ENCODE data around the gene EIF1AX. TPM values are rescaled to one million over a fixed set of nuclear protein-coding genes. Genes with fewer than 3 reads are reported as not detected.

The EIF1AX gene
- total RNA-seq, 2 donors from 2014 or later: 45.1 to 84.1 TPM

GRCh38 chrX:20080277-20080676 is 61.4 kb downstream of the EIF1AX start:
- DNase-seq (ENCODE audit: low spot score in 2 of 2) (no peak), ATAC-seq (no peak)
- no peaks in the 10 kb centered on the region for H3K9me3 Mint-ChIP-seq
- no peaks in the 10 kb centered on the region for H3K36me3 Mint-ChIP-seq
- H3K27ac Mint-ChIP-seq: peak overlapping the region in 1 of 2 donors; percentile 36

Other genes starting within 250 kb of the EIF1AX start
- gene BCLAF3, start 150.8 kb downstream of the EIF1AX start, total RNA-seq: 1 to 10 TPM; 2.8 to 4.5 TPM
- under 1 TPM; 0.18 to 0.25 TPM for gene MAP7D2, start 24.9 kb downstream of the EIF1AX start, total RNA-seq
- gene RPS6KA3, start 125.1 kb upstream of the EIF1AX start, total RNA-seq: 10 to 100 TPM; 41.5 to 54.3 TPM